Karpas-422 (cell line): Measurements from ENCODE around the gene PTH1R. TPM values are rescaled to one million over a fixed set of nuclear protein-coding genes. Genes with fewer than 3 reads are reported as not detected.

Experiments
- DNase-seq: peaks from one replicate; pipeline ENCODE4 v3.0.0-alpha.2; 2015
- H2AFZ ChIP-seq: fragments of 200-600 bp; sonication (generic); 2 replicates; pipeline ENCODE4 v1.6.1; 2014; ENCODE audit warnings: antibody characterized with exemption, low read length, mixed read lengths
- H3K27ac ChIP-seq: fragments of 200-600 bp; sonication (generic); 2 replicates; pipeline ENCODE4 v1.5.1; 2014; ENCODE audit warnings: mild to moderate bottlenecking, low read length, moderate library complexity
- H3K27me3 ChIP-seq: fragments of 200-600 bp; sonication (generic); 2 replicates; pipeline ENCODE4 v1.6.1; 2014; ENCODE audit warnings: low read length, mixed read lengths
- H3K36me3 ChIP-seq: fragments of 200-600 bp; sonication (generic); 2 replicates; pipeline ENCODE4 v1.6.1; 2014; ENCODE audit warnings: low read length, mixed read lengths; ENCODE audit not compliant: insufficient read depth
- H3K4me1 ChIP-seq: fragments of 200-600 bp; sonication (generic); 2 replicates; pipeline ENCODE4 v1.6.1; 2014; ENCODE audit warnings: mild to moderate bottlenecking, low read length, mixed read lengths
- H3K4me2 ChIP-seq: fragments of 200-600 bp; sonication (generic); 2 replicates; pipeline ENCODE4 v1.6.1; 2014; ENCODE audit warnings: low read length, low read depth, mild to moderate bottlenecking; ENCODE audit not compliant: poor library complexity, severe bottlenecking
- H3K4me3 ChIP-seq: fragments of 200-600 bp; sonication (generic); 2 replicates; pipeline ENCODE4 v1.5.1; 2014; ENCODE audit warnings: mild to moderate bottlenecking, antibody characterized with exemption, low read length, mixed read lengths
- H3K79me2 ChIP-seq: fragments of 200-600 bp; sonication (generic); 2 replicates; pipeline ENCODE4 v1.6.1; 2014; ENCODE audit warnings: mild to moderate bottlenecking, low read length, mixed read lengths
- H3K9ac ChIP-seq: fragments of 200-600 bp; sonication (generic); 2 replicates; pipeline ENCODE4 v1.6.0; 2014; ENCODE audit warnings: low read length
- H3K9me2 ChIP-seq: fragments of 200-600 bp; sonication (generic), shearing (Covaris generic); replicated peaks from 2 replicates; pipeline ENCODE4 v1.6.0; 2014; ENCODE audit warnings: mild to moderate bottlenecking, low read length, moderate library complexity; ENCODE audit not compliant: insufficient read depth
- H3K9me3 ChIP-seq: fragments of 300-700, 200-600 bp; sonication (generic); 2 replicates; pipeline ENCODE4 v1.6.1; 2014; ENCODE audit warnings: low read length, mixed read lengths
- H4K20me1 ChIP-seq: fragments of 200-600 bp; sonication (generic); 2 replicates; pipeline ENCODE4 v1.6.1; 2014; ENCODE audit warnings: mild to moderate bottlenecking, antibody characterized with exemption, low read length, low read depth; ENCODE audit not compliant: insufficient read depth
- total RNA-seq: library from RNA; depleted of rRNA; stranded (reverse); fragments of >200 nt; shearing (Covaris generic); gene quantifications from 2 replicates; pipeline ENCODE4 v1.2.3, GENCODE V29; 2014; ENCODE audit warnings: low replicate concordance

Gene PTH1R
- total RNA-seq, 1 experiment from 2014 or later = not detected

DNA sequence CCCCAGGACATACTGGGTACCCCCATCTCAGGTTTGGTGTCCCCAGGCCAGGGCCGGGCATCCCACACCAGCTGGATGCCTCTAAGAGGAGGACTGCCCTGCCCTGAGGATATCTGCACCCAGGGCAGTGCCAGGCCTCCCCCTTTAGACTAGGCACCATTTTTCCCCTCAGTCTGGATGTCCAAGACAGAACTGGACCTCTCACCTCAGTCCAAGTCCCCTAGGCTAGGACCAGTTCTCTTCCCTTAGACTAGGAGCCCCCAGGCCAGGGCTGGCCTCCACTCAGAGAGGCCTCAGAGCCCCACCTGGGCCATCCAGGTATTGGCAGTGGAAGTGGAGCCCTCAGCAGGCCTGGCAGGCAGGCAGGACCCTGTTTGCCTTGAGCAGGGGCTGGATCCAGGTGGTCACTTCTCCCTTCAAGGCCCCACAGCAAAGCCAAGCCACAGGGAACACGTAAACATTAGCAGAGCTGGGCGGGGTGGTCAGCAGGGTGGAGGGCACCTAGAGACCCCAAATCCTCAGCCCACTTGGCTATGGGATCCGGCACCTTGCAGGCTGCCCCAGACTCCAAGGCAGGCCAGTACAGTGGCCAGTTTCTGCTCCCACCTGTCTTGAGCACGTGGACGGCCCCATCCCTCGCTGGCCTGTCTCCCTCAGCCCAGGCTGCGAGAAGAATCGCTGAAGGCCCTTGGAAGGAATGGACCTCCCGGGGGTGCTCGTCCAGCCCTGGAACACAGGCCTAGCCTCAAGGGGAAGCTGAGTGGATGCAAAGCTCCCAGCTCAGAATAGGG, 28.3 kb downstream of the PTH1R start:
- no peaks in the 10 kb centered on the region for H3K9me3 ChIP-seq
- H3K27ac ChIP-seq = no peak overlapping the region
- H3K9ac ChIP-seq = no peak overlapping the region
- no peak for DNase-seq
- H2AFZ ChIP-seq = no peak overlapping the region
- H3K36me3 ChIP-seq = no peaks in the 10 kb centered on the region
- peaks cover 20% of the 10 kb centered on the region for H3K4me1 ChIP-seq
- no peaks in the 10 kb centered on the region for H3K9me2 ChIP-seq
- no peaks in the 10 kb centered on the region for H3K79me2 ChIP-seq
- no peaks in the 10 kb centered on the region for H3K27me3 ChIP-seq
- H4K20me1 ChIP-seq = no peaks in the 10 kb centered on the region
- H3K4me2 ChIP-seq = no peak overlapping the region
- H3K4me3 ChIP-seq = no peak overlapping the region

DNA sequence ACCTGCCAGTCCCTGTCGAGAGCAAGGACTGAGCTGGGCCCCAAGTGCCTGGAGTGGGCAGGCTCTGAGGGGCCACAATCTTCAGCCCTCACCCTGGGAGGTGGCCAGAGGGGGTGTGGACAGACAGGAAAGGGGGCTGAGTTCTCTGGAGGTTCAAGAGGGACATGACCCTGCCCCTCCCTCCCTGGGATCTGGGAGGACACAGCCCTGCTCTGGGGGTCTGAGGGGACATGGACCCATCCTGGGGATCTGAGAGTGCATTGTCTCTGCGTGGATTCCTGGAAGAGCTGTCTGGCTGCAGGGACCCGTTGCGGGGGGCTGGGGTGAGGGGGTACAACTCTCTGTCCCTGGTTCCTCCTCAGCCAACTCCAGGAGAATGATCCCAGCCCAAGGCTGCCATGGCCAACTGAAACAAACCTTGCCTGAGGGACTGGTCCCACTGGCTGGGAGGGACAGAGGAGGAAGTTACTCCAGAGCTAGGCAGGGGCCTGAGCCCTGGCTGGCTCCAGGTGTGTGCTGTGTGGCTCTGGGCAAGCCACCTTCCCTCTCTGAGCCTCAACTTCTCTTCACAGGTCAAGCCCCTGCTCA, 29.0 kb downstream of the PTH1R start:
- no peaks in the 10 kb centered on the region for H3K9me2 ChIP-seq
- DNase-seq = no peak
- no peak overlapping the region for H3K9ac ChIP-seq
- no peaks in the 10 kb centered on the region for H3K9me3 ChIP-seq
- no peaks in the 10 kb centered on the region for H3K36me3 ChIP-seq
- peaks cover 20% of the 10 kb centered on the region for H3K4me1 ChIP-seq
- no peak overlapping the region for H2AFZ ChIP-seq
- no peak overlapping the region for H3K4me3 ChIP-seq
- H3K27ac ChIP-seq = no peak overlapping the region
- H3K27me3 ChIP-seq = no peaks in the 10 kb centered on the region
- H4K20me1 ChIP-seq = no peaks in the 10 kb centered on the region
- no peak overlapping the region for H3K4me2 ChIP-seq
- H3K79me2 ChIP-seq = no peaks in the 10 kb centered on the region

DNA sequence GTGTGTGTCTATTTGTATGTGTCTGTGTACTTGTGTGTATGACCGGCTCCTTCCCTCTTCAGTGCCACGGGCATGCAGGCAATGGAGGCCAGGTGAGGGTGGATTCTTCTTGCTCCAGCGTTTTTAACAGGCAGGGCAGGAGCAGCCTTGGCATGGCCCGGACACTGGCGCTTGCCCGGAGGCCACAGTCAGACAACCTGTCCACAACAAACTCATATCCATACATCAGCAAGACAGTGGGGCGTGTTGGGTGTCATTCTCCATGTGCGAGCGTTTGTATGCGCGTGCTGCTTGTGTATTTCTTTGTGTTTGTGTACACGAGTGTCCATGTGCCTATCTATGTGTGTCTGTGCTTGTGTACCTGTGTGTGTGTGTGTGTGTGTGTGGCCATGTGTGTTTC, 29.8 kb downstream of the PTH1R start:
- H2AFZ ChIP-seq = no peak overlapping the region
- DNase-seq = no peak
- no peaks in the 10 kb centered on the region for H4K20me1 ChIP-seq
- H3K9me3 ChIP-seq = no peaks in the 10 kb centered on the region
- H3K27ac ChIP-seq = no peak overlapping the region
- H3K79me2 ChIP-seq = no peaks in the 10 kb centered on the region
- H3K4me1 ChIP-seq = peaks cover 20% of the 10 kb centered on the region
- H3K4me2 ChIP-seq = no peak overlapping the region
- no peaks in the 10 kb centered on the region for H3K9me2 ChIP-seq
- no peak overlapping the region for H3K9ac ChIP-seq
- H3K4me3 ChIP-seq = no peak overlapping the region
- no peaks in the 10 kb centered on the region for H3K27me3 ChIP-seq
- H3K36me3 ChIP-seq = no peaks in the 10 kb centered on the region

DNA sequence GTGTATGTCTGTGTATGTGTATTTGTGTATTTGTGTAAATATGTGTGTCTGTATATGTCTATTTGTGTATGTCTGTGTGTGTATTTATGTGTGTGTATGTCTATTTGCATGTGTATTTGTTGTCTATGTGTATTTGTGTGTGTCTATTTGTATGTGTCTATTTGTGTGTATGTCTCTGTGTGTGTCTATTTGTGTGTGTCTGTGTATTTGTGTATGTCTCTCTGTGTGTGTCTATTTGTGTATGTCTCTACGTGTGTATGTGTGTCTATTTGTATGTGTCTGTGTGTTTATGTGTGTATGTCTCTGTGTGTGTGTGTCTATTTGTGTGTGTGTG, 30.4 kb downstream of the PTH1R start:
- no peak overlapping the region for H3K4me3 ChIP-seq
- H3K27me3 ChIP-seq = no peaks in the 10 kb centered on the region
- no peaks in the 10 kb centered on the region for H3K9me2 ChIP-seq
- H4K20me1 ChIP-seq = no peaks in the 10 kb centered on the region
- no peaks in the 10 kb centered on the region for H3K9me3 ChIP-seq
- peaks cover 20% of the 10 kb centered on the region for H3K4me1 ChIP-seq
- H2AFZ ChIP-seq = no peak overlapping the region
- H3K36me3 ChIP-seq = no peaks in the 10 kb centered on the region
- no peak overlapping the region for H3K4me2 ChIP-seq
- no peak for DNase-seq
- no peaks in the 10 kb centered on the region for H3K79me2 ChIP-seq
- no peak overlapping the region for H3K27ac ChIP-seq
- no peak overlapping the region for H3K9ac ChIP-seq

DNA sequence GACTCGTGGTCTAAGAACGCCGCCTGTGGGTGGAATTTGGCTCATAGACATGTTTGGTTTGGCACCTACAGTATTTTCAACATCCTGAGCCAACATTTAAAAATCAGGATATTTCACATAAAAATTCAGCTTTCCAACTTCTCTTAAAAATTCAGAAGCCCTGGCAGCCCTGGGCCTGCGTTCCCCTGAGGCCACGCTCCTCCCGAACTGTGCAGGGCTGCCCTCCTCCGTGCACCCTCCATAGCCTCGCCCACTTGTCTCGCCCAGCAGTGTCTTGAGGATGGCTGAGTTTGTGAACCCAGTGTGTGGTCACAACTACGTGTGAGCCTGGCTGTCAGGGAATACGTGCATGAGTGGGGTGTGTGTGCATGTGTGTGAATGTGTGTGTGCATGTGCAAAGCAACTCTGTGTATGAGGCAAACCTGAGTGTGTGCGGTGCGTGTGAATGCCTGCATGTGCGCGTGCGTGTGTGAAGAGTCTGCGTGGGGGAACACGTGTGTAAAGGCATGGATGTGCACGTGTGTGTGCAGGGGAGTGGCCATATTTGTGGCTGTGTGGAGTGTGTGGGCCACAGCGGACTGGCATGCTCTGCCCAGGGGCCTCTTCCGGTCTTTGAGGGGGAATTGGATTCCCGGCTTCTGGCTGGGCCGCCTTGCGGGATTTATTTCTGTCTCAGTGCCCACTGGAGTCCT, 30.9 kb downstream of the PTH1R start:
- Histone ChIP-seq H3K4me3 (no peak overlapping the region), H3K27me3 (no peaks in the 10 kb centered on the region), H3K9me2 (no peaks in the 10 kb centered on the region), H3K9ac (no peak overlapping the region), H3K4me2 (no peak overlapping the region), H3K36me3 (no peaks in the 10 kb centered on the region), H3K27ac (no peak overlapping the region), H3K9me3 (no peaks in the 10 kb centered on the region), H2AFZ (no peak overlapping the region), H3K4me1 (peaks cover 20% of the 10 kb centered on the region), H4K20me1 (no peaks in the 10 kb centered on the region), H3K79me2 (no peaks in the 10 kb centered on the region)
- peak; percentile 52 for DNase-seq

DNA sequence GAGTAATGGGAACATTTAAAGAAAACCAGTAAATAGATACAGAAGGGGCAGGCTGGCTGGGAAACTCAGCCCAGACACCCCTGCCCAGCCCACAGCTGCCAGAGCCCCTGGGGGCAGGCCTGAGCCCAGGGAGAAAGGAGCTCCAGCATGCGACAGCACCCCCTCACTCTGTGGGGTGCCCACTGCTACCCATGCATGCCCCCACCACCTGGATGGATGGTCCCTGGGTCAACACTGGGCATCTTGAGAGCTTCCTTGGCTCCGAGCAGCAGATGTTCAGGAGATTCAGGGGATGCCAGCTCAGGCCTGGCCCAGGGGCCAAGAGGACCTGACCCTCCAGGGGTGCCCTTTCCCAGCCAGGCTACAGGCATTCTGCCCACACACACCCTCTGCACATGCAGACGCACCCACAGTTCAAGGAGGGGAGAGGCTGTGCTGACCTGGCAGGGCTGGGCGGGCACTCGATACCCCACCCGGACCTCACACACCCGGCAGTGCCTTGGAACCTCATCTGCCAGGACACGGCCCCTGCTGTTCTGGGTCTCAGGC, 31.5 kb downstream of the PTH1R start:
- no peaks in the 10 kb centered on the region for H3K9me2 ChIP-seq

DNA sequence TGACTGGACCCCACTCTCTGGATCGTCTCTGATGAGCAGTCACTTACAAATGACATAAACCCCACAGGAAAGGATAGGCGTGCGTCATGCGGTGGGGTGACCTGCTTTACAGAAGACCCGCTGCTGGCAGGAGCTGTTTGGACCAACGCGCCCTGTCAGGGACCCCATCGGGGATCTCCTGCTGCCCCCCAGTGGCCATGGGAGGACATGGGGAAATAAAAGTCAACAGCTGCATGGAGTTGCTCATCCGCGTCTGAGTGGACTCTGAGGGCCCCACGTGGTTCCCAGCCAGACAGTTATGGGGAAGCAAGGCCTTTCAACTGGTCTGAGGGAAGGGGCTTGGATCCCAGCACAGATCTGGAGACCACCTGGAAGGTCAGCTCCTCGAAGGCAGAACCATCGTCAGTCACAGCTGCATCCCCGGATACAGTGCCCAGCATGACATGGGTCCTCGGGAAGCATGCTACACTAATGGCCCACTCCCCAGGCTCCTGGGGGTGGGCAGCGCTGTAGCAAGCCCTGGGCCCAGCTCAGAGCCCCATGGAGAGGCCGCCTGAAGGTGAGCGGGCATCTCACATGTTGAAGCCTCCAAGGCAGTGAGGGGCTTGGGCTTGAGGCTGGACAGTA, 32.1 kb downstream of the PTH1R start:
- Histone ChIP-seq H3K79me2 (no peaks in the 10 kb centered on the region), H3K9me2 (no peaks in the 10 kb centered on the region), H3K9me3 (no peaks in the 10 kb centered on the region), H3K36me3 (no peaks in the 10 kb centered on the region), H3K9ac (peak overlapping the region; percentile 53), H3K4me1 (peaks cover 20% of the 10 kb centered on the region), H4K20me1 (no peaks in the 10 kb centered on the region), H2AFZ (no peak overlapping the region), H3K4me2 (peak overlapping the region; percentile 44), H3K4me3 (no peak overlapping the region), H3K27ac (no peak overlapping the region), H3K27me3 (no peaks in the 10 kb centered on the region)
- DNase-seq = peak; percentile 93

More for the DNA sequence above, 31.5 kb downstream of the PTH1R start:
- Histone ChIP-seq H3K4me3 (no peak overlapping the region), H3K4me2 (no peak overlapping the region), H3K9me3 (no peaks in the 10 kb centered on the region), H3K79me2 (no peaks in the 10 kb centered on the region), H3K9ac (peak overlapping the region; percentile 10; the same call in 1 of the 2 replicates), H3K27me3 (no peaks in the 10 kb centered on the region), H3K36me3 (no peaks in the 10 kb centered on the region), H3K4me1 (peaks cover 20% of the 10 kb centered on the region), H2AFZ (no peak overlapping the region), H4K20me1 (no peaks in the 10 kb centered on the region), H3K27ac (no peak overlapping the region)
- no peak for DNase-seq
